ENCODE results near the gene ZBTB16.

DNA sequence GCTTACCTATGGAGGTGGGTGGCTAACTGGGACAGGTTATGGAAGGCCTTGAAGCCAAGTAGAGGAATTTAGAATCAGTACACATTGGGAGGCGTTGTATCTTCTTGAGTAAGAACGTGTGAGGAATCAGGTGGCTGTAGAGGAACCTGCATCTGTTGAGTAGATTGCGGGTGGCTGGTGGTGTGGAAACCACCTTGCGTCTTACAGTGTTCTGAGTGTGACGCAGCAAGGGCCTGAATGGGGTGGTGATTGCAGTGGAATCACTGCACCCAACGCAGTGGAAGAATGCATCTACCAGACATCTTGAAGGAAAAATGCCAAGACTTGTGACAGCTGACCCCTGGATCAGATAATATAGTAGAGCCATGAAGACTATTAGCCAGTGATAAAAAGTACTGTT lies 125.9 kb downstream of the ZBTB16 start:
- TF ChIP-seq, protein P1, sequence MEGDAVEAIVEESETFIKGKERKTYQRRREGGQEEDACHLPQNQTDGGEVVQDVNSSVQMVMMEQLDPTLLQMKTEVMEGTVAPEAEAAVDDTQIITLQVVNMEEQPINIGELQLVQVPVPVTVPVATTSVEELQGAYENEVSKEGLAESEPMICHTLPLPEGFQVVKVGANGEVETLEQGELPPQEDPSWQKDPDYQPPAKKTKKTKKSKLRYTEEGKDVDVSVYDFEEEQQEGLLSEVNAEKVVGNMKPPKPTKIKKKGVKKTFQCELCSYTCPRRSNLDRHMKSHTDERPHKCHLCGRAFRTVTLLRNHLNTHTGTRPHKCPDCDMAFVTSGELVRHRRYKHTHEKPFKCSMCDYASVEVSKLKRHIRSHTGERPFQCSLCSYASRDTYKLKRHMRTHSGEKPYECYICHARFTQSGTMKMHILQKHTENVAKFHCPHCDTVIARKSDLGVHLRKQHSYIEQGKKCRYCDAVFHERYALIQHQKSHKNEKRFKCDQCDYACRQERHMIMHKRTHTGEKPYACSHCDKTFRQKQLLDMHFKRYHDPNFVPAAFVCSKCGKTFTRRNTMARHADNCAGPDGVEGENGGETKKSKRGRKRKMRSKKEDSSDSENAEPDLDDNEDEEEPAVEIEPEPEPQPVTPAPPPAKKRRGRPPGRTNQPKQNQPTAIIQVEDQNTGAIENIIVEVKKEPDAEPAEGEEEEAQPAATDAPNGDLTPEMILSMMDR (IDR thresholded peaks at IDR 0.05; ENCODE audit: low read depth, low read length): no peak
- TF ChIP-seq POLR2A (IDR thresholded peaks at IDR 0.05; ENCODE audit: extremely low read depth, insufficient read length) (no peak), MYC (IDR thresholded peaks at IDR 0.05; ENCODE audit: low read depth, low read length) (no peak)

Data from NB4 (cell line).